Kidney (tissue), 14 donors: ENCODE results near the gene SIGLEC8. TPM values are rescaled to one million over a fixed set of nuclear protein-coding genes. Genes with fewer than 3 reads are reported as not detected.
"Not testable (repeated sequence)": the region's sequence is repeated elsewhere in the genome, so short reads cannot be mapped to it uniquely, and the experiment has no call there.

Experiments
- DNase-seq, 5 donors: peaks; one replicate each; pipeline ENCODE4 v3.0.0-alpha.2; 2013 to 2020
- FAIRE-seq: peaks from 2 replicates; lab custom pipeline; 2012; peaks lifted over from hg19 to GRCh38; lab: Jason Lieb, UNC
- H3K27ac ChIP-seq, 2 donors: one replicate each; pipeline ENCODE4 v1.7.0; 2013; ENCODE audit warnings: low read depth in 2 of 2, low read length in 2 of 2, inconsistent platforms in 1 of 2
- H3K27me3 ChIP-seq: one replicate; pipeline ENCODE4 v1.7.1; 2013; ENCODE audit warnings: low read length, inconsistent platforms; ENCODE audit not compliant: control insufficient read depth, insufficient read depth
- H3K36me3 ChIP-seq, 3 donors: one replicate each; pipeline versions ENCODE4 v1.7.0 to v1.7.1; 2013; ENCODE audit warnings: low read length in 3 of 3, control low read depth in 1 of 3, inconsistent platforms in 1 of 3; ENCODE audit not compliant: insufficient read depth in 3 of 3, control insufficient read depth in 2 of 3
- H3K4me1 ChIP-seq, 3 donors: one replicate each; pipeline versions ENCODE4 v1.7.0 to v1.7.1; 2013; ENCODE audit warnings: low read length in 3 of 3, inconsistent platforms in 1 of 3, low read depth in 1 of 3; ENCODE audit not compliant: control insufficient read depth in 2 of 3, insufficient read depth in 2 of 3
- H3K4me3 ChIP-seq, 3 donors: one replicate each; pipeline versions ENCODE4 v1.7.0 to v1.8.1; 2013; ENCODE audit warnings: low read length in 3 of 3, control low read depth in 1 of 3, inconsistent platforms in 1 of 3
- H3K9ac ChIP-seq, 3 donors: one replicate each; pipeline versions ENCODE4 v1.7.0 to v1.7.1; 2013; ENCODE audit warnings: low read length in 3 of 3, control low read depth in 1 of 3, inconsistent platforms in 1 of 3
- H3K9me3 ChIP-seq, 3 donors: one replicate each; pipeline versions ENCODE4 v1.7.0 to v1.7.1; 2013; ENCODE audit warnings: low read length in 3 of 3, control low read depth in 1 of 3, inconsistent platforms in 1 of 3; ENCODE audit not compliant: control insufficient read depth in 2 of 3, insufficient read depth in 1 of 3
- intact Hi-C: fragments of 100-400 bp; cut with DNase I; formaldehyde crosslinking; loops from one replicate; pipeline ENCODE4 v1.11.1; 2022
- polyA plus RNA-seq: library from polyadenylated mRNA; stranded (reverse); fragments of 350-450 nt; fragmentation: Illumina TruSeq; extraction: RNeasy Lipid Tissue Mini Kit (QIAGEN cat#74804); gene quantifications from one replicate; pipeline ENCODE4 v1.2.3, GENCODE V29; 2014; ENCODE audit warnings: low read depth, low replicate concordance; ENCODE audit not compliant: insufficient read depth
- total RNA-seq: library from RNA; stranded (reverse); fragmentation: NEBNext Ultra II Directional; extraction: Animal tissue kit (Norgen Biotek cat#: 25700); gene quantifications from one replicate; pipeline ENCODE4 v1.2.1, GENCODE V29; 2021
- TF ChIP-seq, protein P1 (sequence below): IDR thresholded peaks from 3 replicates; pipeline ENCODE4 v1.5.1; 2012; ENCODE audit warnings: mild to moderate bottlenecking, moderate library complexity, borderline replicate concordance; ENCODE audit not compliant: insufficient read depth; ENCODE audit errors: extremely low read depth
- donor health status: control.
- donor health status: control.
- donor health status: control.
- donor health status: control.
- donor health status: control.
- donor health status: DM: yes; HTN: yes; CAD: no.
- donor health status: Normal renal cell carcinoma (clear cell type).

SIGLEC8 gene
- total and polyA plus RNA-seq, 2 donors from 2014 or later: 1.8 TPM; not detected in 1

GRCh38 chr19:51450730-51451307 lies 7.4 kb downstream of the SIGLEC8 start:
- H3K4me3 ChIP-seq: no peak overlapping the region
- intact Hi-C loops: no loop called here
- H3K36me3 ChIP-seq: no peaks in the 10 kb centered on the region
- TF ChIP-seq, protein P1, sequence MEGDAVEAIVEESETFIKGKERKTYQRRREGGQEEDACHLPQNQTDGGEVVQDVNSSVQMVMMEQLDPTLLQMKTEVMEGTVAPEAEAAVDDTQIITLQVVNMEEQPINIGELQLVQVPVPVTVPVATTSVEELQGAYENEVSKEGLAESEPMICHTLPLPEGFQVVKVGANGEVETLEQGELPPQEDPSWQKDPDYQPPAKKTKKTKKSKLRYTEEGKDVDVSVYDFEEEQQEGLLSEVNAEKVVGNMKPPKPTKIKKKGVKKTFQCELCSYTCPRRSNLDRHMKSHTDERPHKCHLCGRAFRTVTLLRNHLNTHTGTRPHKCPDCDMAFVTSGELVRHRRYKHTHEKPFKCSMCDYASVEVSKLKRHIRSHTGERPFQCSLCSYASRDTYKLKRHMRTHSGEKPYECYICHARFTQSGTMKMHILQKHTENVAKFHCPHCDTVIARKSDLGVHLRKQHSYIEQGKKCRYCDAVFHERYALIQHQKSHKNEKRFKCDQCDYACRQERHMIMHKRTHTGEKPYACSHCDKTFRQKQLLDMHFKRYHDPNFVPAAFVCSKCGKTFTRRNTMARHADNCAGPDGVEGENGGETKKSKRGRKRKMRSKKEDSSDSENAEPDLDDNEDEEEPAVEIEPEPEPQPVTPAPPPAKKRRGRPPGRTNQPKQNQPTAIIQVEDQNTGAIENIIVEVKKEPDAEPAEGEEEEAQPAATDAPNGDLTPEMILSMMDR: no peak
- H3K9ac ChIP-seq: no peak overlapping the region
- H3K27ac ChIP-seq: no peak overlapping the region
- H3K4me1 ChIP-seq: no peaks in the 10 kb centered on the region
- DNase-seq (no peak), FAIRE-seq (no peak)
- no peaks in the 10 kb centered on the region for H3K27me3 ChIP-seq
- H3K9me3 ChIP-seq: peaks cover 0 to 1% (median 0%) of the 10 kb centered on the region in 3 donors

- Histone ChIP-seq H3K36me3 (no peaks in the 10 kb centered on the region), H3K9me3 (peaks cover 0 to 2% (median 0%) of the 10 kb centered on the region in 3 donors), H3K9ac (no peak overlapping the region), H3K4me1 (no peaks in the 10 kb centered on the region), H3K27ac (no peak overlapping the region), H3K27me3 (no peaks in the 10 kb centered on the region), H3K4me3 (no peak overlapping the region)
- TF ChIP-seq, protein P1: no peak
- FAIRE-seq (no peak), DNase-seq (peak in 1 of 5 donors; percentile 17)
- intact Hi-C loops: no loop called here
Observed at GRCh38 chr19:51448411-51449016, 9.7 kb downstream of the SIGLEC8 start.

- H3K4me3 ChIP-seq: no peak overlapping the region
- intact Hi-C loops: no loop called here
- H3K4me1 ChIP-seq: no peaks in the 10 kb centered on the region
- DNase-seq (peak in 1 of 5 donors; percentile 44), FAIRE-seq (no peak)
- no peaks in the 10 kb centered on the region for H3K36me3 ChIP-seq
- TF ChIP-seq, protein P1: no peak
- H3K9ac ChIP-seq: no peak overlapping the region
- H3K9me3 ChIP-seq: peaks cover 0 to 2% (median 0%) of the 10 kb centered on the region in 3 donors
- no peak overlapping the region for H3K27ac ChIP-seq
- no peaks in the 10 kb centered on the region for H3K27me3 ChIP-seq
Observed at GRCh38 chr19:51448011-51448410, 10.2 kb downstream of the SIGLEC8 start.

DNA sequence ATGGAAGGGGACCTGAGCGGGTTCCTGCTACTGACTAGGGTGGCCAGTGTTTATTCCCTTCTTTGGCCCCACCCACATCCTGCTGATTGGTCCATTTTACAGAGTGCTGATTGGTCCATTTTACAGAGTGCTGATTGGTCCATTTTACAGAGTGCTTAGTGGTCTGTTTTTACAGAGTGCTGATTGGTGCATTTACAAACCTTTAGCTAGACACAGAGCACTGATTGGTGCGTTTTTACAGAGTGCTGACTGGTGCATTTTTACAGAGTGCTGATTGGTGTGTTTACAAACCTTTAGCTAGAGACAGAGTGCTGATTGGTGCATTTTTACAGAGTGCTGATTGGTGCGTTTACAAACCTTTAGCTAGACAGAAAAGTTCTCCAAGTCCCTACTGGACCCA lies 10.7 kb downstream of the SIGLEC8 start:
- H3K27ac ChIP-seq, H3K9me3 ChIP-seq, H3K36me3 ChIP-seq, DNase-seq, FAIRE-seq, intact Hi-C loops, H3K9ac ChIP-seq, H3K4me1 ChIP-seq, H3K4me3 ChIP-seq, H3K27me3 ChIP-seq: not testable (repeated sequence)
